ENCODE results near the gene HMGA1.

Gene HMGA1

DNA sequence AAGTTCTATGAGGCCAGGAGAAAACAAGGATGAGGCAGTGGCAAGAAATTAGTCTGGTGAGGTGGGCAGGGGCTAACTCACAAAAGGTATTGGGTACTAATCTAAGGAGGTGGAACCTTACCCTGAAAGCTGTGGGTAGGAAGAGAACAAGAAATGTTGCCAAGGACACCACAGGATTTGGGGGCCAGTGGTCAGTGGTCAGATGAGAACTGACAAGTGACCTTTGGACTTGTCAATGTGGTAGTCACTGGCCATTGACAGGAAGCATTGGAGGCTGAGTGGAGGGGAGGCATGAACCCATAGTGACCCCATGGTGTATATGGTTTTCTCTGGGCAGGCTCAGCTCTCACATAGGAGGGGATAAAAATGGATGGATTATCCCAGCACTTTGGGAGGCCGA lies 37.5 kb downstream of the HMGA1 start:
- TF ChIP-seq, protein P1, sequence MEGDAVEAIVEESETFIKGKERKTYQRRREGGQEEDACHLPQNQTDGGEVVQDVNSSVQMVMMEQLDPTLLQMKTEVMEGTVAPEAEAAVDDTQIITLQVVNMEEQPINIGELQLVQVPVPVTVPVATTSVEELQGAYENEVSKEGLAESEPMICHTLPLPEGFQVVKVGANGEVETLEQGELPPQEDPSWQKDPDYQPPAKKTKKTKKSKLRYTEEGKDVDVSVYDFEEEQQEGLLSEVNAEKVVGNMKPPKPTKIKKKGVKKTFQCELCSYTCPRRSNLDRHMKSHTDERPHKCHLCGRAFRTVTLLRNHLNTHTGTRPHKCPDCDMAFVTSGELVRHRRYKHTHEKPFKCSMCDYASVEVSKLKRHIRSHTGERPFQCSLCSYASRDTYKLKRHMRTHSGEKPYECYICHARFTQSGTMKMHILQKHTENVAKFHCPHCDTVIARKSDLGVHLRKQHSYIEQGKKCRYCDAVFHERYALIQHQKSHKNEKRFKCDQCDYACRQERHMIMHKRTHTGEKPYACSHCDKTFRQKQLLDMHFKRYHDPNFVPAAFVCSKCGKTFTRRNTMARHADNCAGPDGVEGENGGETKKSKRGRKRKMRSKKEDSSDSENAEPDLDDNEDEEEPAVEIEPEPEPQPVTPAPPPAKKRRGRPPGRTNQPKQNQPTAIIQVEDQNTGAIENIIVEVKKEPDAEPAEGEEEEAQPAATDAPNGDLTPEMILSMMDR (conservative IDR thresholded peaks at IDR 0.05; ENCODE audit: low read depth, low read length) = no peak
- no peak for DNase-seq (ENCODE audit: low read depth)
- H3K4me3 ChIP-seq (ENCODE audit: low read depth, low read length) = no peak overlapping the region

DNA sequence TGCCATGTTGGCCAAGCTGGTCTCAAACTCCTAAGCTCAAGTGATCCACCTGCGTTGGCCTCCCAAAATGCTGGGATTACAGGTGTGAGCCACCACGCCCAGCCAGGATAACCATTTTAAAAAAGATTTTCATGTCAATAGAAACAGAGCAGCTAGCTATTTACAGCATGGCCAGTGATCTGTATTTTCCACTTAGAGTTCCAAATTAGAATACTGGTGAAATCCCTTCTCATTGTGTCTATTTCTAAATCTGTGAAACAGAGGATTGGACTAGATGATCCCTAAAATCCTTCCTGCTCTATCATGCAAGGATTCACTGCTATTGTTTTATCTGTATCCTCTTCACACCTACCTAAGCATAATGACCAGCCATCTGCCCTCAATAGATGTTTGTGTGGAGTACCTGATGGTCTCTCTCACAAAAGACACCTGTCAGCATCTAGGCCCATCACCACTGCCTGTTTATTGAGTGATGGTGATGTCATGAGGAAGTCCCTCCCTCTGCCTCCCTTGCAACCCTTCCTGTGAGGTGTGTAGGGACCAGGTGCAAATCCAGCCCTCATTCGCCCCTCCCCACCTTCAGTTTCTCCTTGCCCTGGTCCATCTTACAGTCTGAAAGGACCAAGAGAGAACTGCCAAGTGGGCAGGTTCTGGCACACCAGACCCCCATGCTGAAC lies 38.6 kb downstream of the HMGA1 start:
- TF ChIP-seq, protein P1 (conservative IDR thresholded peaks at IDR 0.05; ENCODE audit: low read depth, low read length) = no peak
- no peak overlapping the region for H3K4me3 ChIP-seq (ENCODE audit: low read depth, low read length)
- DNase-seq (ENCODE audit: low read depth) = no peak

GRCh38 chr6:34276191-34276590 lies 39.5 kb downstream of the HMGA1 start:
- TF ChIP-seq, protein P1 (conservative IDR thresholded peaks at IDR 0.05; ENCODE audit: low read depth, low read length) = no peak
- H3K4me3 ChIP-seq (ENCODE audit: low read depth, low read length) = no peak overlapping the region
- no peak for DNase-seq (ENCODE audit: low read depth)

- TF ChIP-seq, protein P1 (conservative IDR thresholded peaks at IDR 0.05; ENCODE audit: low read depth, low read length) = no peak
- H3K4me3 ChIP-seq (ENCODE audit: low read depth, low read length) = no peak overlapping the region
- no peak for DNase-seq (ENCODE audit: low read depth)
Measured at GRCh38 chr6:34276881-34277762, 40.4 kb downstream of the HMGA1 start.

- TF ChIP-seq, protein P1 (conservative IDR thresholded peaks at IDR 0.05; ENCODE audit: low read depth, low read length) = no peak
- no peak for DNase-seq (ENCODE audit: low read depth)
- H3K4me3 ChIP-seq (ENCODE audit: low read depth, low read length) = no peak overlapping the region
Measured at GRCh38 chr6:34277763-34278112, 41.1 kb downstream of the HMGA1 start.

GRCh38 chr6:34278833-34279232 lies 42.2 kb downstream of the HMGA1 start:
- TF ChIP-seq, protein P1 (conservative IDR thresholded peaks at IDR 0.05; ENCODE audit: low read depth, low read length) = no peak
- no peak for DNase-seq (ENCODE audit: low read depth)
- H3K4me3 ChIP-seq (ENCODE audit: low read depth, low read length) = no peak overlapping the region
